ENCODE data around the gene MAN1A1.

GRCh38 chr6:119192200-119192599 is 157.4 kb downstream of the MAN1A1 start:
- TF ChIP-seq EZH2 (IDR thresholded peaks at IDR 0.05; ENCODE audit: borderline replicate concordance, low read depth, low read length, poor library complexity, severe bottlenecking) (no peak), CTCF (conservative IDR thresholded peaks at IDR 0.05; ENCODE audit: low read depth, low read length) (no peak)

All from A673 (cell line).